Measurements from ENCODE around the gene GPR55.

DNA sequence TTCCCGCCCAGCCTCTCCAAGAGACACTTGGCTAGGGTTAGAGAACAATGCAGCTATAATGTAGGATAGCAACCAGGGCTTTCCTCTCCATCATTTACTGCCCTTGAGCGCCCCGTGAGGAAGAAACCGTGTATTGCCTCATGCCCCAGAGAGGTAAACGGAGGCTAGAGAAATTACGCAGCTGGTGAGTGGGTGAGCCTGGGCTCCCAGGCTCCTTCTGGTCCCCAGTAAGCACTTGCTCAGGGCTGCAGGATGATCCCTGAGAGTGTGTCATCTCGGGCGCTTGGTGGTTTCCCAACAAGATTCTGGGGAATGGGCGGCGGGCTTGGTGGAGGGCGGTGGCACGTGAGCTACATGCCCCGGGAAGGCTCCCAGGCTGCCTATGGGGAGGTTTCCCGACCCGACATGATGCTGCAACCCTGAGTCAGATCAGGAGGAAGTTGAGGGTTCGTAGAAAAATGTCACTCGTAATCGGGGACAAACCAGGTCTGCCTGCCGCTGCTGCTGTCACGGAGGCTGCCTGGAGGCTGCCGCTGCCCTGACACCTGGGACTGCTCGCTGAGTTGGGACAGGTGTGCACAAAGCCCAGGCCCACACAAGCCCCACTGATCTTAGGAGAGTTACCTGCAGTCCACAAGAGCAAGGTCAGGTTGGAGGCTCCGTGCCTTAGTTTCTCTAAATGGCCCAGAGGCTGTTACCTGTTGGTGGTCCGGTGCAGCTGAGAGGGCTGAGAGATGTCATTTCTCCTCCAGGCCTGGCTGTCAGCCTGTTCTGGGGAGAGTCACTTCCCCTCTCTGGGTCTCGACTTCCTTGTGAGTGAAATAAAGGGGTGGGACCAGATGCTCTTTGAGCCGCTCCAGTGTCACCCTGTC is at the start of gene GPR55:
- TF ChIP-seq, protein P1, sequence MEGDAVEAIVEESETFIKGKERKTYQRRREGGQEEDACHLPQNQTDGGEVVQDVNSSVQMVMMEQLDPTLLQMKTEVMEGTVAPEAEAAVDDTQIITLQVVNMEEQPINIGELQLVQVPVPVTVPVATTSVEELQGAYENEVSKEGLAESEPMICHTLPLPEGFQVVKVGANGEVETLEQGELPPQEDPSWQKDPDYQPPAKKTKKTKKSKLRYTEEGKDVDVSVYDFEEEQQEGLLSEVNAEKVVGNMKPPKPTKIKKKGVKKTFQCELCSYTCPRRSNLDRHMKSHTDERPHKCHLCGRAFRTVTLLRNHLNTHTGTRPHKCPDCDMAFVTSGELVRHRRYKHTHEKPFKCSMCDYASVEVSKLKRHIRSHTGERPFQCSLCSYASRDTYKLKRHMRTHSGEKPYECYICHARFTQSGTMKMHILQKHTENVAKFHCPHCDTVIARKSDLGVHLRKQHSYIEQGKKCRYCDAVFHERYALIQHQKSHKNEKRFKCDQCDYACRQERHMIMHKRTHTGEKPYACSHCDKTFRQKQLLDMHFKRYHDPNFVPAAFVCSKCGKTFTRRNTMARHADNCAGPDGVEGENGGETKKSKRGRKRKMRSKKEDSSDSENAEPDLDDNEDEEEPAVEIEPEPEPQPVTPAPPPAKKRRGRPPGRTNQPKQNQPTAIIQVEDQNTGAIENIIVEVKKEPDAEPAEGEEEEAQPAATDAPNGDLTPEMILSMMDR (IDR thresholded peaks at IDR 0.05; ENCODE audit: insufficient read depth, low read depth, low read length) = no peak
- TF ChIP-seq EZH2 (IDR thresholded peaks at IDR 0.05; ENCODE audit: insufficient read depth, low read length) = no peak

All from astrocyte (in vitro differentiated cells and primary cell).